Uterus (tissue), 4 donors: Measurements from ENCODE around the gene ACAP3. TPM values are rescaled to one million over a fixed set of nuclear protein-coding genes. Genes with fewer than 3 reads are reported as not detected.

Experiments
- DNase-seq, 2 donors: peaks; one replicate each; pipeline ENCODE4 v3.0.0-alpha.2; 2019 to 2020
- H3K27ac ChIP-seq, 2 donors: fragments of 200-600 bp; sonication (generic); 1 replicate in 1 of 2; 2 replicates in 1 of 2; pipeline ENCODE4 v1.5.1; 2016 to 2018
- H3K27me3 ChIP-seq, 2 donors: fragments of 200-600 bp; sonication (generic); one replicate each; pipeline ENCODE4 v1.5.1; 2018 to 2019; ENCODE audit warnings: control low read depth in 1 of 2
- H3K36me3 ChIP-seq, 2 donors: fragments of 200-600 bp; sonication (generic); one replicate each; pipeline ENCODE4 v1.5.1; 2019; ENCODE audit warnings: control low read depth in 1 of 2
- H3K4me1 ChIP-seq, 2 donors: fragments of 200-600 bp; sonication (generic); one replicate each; pipeline ENCODE4 v1.5.1; 2018 to 2019; ENCODE audit warnings: control low read depth in 1 of 2
- H3K4me3 ChIP-seq, 2 donors: fragments of 200-600 bp; sonication (generic); 1 replicate in 1 of 2; 2 replicates in 1 of 2; pipeline ENCODE4 v1.5.1; 2018 to 2019; ENCODE audit warnings: mild to moderate bottlenecking in 1 of 2
- H3K9me3 ChIP-seq, 2 donors: fragments of 200-600 bp; sonication (generic); one replicate each; pipeline ENCODE4 v1.5.1; 2019; ENCODE audit warnings: control low read depth in 1 of 2
- POLR2A ChIP-seq, 2 donors: fragments of 450-650 bp; IDR thresholded peaks; one replicate each; pipeline ENCODE4 v1.6.1; 2016; ENCODE audit warnings: antibody characterized with exemption in 2 of 2, mild to moderate bottlenecking in 1 of 2, moderate library complexity in 1 of 2
- intact Hi-C: fragments of 100-400 bp; cut with DNase I; formaldehyde crosslinking; loops from one replicate; pipeline ENCODE4 v1.15.1; 2023; ENCODE audit warnings: low total_unique reads
- total RNA-seq, 4 donors: library from RNA; depleted of rRNA in 3 of 4; stranded (reverse); fragments of >200 nt in 3 of 4; gene quantifications; one replicate each; pipeline versions ENCODE4 v1.1.0 to v1.2.4, GENCODE V29; 2014 to 2023
- TF ChIP-seq, protein P1 (sequence below), 4 experiments: fragments of 200-600 bp in 2 of 4; fragments of 450-650 bp in 2 of 4; sonication (generic) in 2 of 4; IDR thresholded peaks; one replicate each; pipeline ENCODE4 v1.5.1; 2016 to 2019; ENCODE audit warnings: antibody characterized with exemption in 4 of 4, mild to moderate bottlenecking in 2 of 4, moderate library complexity in 1 of 4
- donor health status: DM: yes; HTN: yes; CAD: no.

ACAP3 gene, protein sequence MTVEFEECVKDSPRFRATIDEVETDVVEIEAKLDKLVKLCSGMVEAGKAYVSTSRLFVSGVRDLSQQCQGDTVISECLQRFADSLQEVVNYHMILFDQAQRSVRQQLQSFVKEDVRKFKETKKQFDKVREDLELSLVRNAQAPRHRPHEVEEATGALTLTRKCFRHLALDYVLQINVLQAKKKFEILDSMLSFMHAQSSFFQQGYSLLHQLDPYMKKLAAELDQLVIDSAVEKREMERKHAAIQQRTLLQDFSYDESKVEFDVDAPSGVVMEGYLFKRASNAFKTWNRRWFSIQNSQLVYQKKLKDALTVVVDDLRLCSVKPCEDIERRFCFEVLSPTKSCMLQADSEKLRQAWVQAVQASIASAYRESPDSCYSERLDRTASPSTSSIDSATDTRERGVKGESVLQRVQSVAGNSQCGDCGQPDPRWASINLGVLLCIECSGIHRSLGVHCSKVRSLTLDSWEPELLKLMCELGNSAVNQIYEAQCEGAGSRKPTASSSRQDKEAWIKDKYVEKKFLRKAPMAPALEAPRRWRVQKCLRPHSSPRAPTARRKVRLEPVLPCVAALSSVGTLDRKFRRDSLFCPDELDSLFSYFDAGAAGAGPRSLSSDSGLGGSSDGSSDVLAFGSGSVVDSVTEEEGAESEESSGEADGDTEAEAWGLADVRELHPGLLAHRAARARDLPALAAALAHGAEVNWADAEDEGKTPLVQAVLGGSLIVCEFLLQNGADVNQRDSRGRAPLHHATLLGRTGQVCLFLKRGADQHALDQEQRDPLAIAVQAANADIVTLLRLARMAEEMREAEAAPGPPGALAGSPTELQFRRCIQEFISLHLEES
- total RNA-seq: 10 to 100 TPM; 11.2 to 98.5 (median 44.0) TPM

DNA sequence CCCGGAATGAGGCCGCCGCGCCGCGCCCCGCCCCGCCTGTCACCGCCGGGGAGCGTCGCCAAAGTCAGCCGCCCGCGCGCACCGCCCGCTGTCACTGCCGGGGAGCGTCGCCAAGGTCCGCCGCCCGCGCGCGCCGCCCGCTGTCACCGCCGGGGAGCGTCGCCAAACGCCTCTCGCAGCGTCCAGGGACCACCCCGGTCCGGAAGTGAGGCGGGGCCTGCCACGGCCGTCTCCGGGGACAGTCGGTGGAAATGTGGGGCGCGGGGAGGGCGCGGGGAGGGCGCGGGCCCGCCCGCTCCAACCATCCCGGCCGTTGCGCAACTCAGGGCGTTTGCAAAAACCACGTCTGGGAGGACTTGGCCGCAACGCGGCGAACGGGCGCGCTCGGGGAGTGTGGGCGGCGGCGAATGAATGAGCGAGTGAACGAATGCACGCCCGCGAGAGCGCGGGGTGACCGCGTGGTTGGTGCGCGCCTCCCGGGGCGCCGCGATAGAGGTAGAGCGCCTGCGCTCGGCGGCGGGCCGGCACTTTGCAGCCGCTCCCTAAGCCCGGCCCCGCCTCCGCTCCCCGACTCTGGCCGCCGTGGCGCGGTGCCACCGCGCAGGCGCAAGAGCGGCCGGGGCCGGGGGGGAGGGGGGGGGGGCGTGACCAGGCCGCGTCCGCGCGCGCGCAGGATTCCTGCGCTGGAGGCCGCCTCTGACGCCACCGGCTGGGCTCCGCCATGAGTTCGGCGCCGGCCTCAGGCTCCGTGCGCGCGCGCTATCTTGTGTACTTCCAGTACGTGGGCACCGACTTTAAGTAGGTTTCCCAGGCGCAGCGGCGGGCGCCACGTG, at the start of gene ACAP3, which contains the start of gene PUSL1:
Gene ACAP3, minus strand, starts transcription at position 8 of the 833 bp plus-strand sequence. CDS start 115 bp downstream, outside the sequence.
Gene PUSL1, plus strand, starts transcription at position 675 of the 833 bp plus-strand sequence. Its CDS starts 47 bp downstream, at position 722.
- intact Hi-C loops: loop anchor here (10.0 kb wide), 1 partner anchor 47 kb away; the partner anchor contains the start of gene MXRA8
- TF ChIP-seq, protein P1, sequence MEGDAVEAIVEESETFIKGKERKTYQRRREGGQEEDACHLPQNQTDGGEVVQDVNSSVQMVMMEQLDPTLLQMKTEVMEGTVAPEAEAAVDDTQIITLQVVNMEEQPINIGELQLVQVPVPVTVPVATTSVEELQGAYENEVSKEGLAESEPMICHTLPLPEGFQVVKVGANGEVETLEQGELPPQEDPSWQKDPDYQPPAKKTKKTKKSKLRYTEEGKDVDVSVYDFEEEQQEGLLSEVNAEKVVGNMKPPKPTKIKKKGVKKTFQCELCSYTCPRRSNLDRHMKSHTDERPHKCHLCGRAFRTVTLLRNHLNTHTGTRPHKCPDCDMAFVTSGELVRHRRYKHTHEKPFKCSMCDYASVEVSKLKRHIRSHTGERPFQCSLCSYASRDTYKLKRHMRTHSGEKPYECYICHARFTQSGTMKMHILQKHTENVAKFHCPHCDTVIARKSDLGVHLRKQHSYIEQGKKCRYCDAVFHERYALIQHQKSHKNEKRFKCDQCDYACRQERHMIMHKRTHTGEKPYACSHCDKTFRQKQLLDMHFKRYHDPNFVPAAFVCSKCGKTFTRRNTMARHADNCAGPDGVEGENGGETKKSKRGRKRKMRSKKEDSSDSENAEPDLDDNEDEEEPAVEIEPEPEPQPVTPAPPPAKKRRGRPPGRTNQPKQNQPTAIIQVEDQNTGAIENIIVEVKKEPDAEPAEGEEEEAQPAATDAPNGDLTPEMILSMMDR (IDR thresholded peaks at IDR 0.05): peak in 2 of 4 experiments; percentile 1 to 21
- peak in 1 of 2 donors; percentile 54 for TF ChIP-seq POLR2A (IDR thresholded peaks at IDR 0.05)

DNA sequence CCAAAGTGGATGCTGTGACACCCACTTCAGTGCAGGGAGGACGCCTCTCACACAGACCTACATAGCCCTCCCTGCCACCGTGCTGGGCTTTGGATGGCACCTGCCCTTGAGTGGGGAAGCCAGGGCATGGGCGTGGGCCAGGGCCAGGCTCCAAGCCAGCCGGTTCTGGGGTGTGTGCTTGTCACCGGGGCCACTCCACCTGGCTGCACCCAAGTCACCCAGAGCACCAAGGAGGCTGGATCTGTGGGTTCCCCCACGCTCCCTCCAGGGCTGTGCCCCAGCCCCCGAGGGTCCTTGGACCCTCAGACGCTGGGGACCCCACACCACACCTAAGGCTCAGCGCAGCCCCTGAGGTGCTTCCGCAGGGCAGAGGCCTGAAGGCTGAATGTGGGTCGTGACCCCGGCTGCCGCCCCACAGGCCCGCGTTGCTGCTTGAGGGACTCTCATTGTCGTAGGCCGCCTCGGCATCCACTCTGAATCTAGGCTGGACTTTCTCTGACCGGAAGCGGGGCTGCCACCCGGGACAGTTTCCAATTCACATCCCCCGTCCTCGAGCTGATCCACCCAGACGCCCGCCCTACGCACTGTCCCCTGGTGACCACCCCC, 49.2 kb upstream of the ACAP3 start:
- intact Hi-C loops: loop anchor here (10.0 kb wide), 1 partner anchor 52 kb away; the partner anchor contains the start of genes ACAP3 and PUSL1
- peak overlapping the region; percentile 96 for H3K27ac ChIP-seq
- no peaks in the 10 kb centered on the region for H3K27me3 ChIP-seq
- no peak for DNase-seq
- H3K36me3 ChIP-seq: no peaks in the 10 kb centered on the region
- no peak for TF ChIP-seq POLR2A (IDR thresholded peaks at IDR 0.05)
- TF ChIP-seq, protein P1 (IDR thresholded peaks at IDR 0.05): no peak
- peak overlapping the region; percentile 68 to 70 for H3K4me3 ChIP-seq
- peaks cover 5 to 24% of the 10 kb centered on the region in 2 donors for H3K4me1 ChIP-seq
- H3K9me3 ChIP-seq: no peaks in the 10 kb centered on the region

More for the DNA sequence above, at the start of gene ACAP3, which contains the start of gene PUSL1:
- no peaks in the 10 kb centered on the region for H3K36me3 ChIP-seq
- no peaks in the 10 kb centered on the region for H3K9me3 ChIP-seq
- H3K4me1 ChIP-seq: peaks cover 0 to 36% of the 10 kb centered on the region in 2 donors
- peak within 1 kb of the TSS; percentile 49 to 66 for H3K4me3 ChIP-seq
- peak within 1 kb of the TSS; percentile 87 to 94 for H3K27ac ChIP-seq
- DNase-seq: peak; percentile 93 to 95
- no peaks in the 10 kb centered on the region for H3K27me3 ChIP-seq

DNA sequence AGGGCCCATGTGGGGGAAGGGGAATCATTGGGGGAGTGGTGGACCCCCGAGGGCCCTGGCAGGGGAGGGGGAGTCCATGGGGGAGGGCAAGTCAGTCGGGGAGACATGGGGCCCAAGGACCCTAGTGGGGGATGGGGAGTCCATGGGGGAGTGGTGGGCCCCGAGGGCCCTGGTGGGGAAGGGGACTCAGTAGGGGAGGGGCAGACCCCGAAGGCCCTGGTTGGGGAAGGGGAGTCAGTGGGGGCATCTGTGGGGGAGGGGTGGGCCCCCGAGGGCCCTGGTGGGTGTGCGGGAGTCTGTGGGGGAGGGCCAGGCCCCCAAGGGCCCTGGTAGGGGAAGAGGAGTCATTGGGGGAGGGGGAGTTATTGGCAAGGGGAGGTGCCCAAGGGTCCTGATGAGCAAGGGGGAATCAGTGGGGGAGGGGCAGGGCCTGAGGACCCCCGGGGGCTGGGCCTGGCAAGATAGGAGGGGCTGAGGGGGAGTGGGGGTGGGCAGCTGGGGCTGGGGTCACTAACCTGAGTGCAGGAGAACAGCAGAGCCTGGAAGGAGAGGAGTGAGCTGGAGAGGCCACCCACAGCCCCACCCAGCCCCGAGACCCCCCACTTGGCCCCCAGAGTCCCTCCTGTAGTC, 48.6 kb upstream of the ACAP3 start:
- Histone ChIP-seq H3K9me3 (no peaks in the 10 kb centered on the region), H3K4me1 (peaks cover 5 to 24% of the 10 kb centered on the region in 2 donors), H3K4me3 (peak overlapping the region; percentile 68 to 70), H3K27me3 (no peaks in the 10 kb centered on the region), H3K27ac (peak overlapping the region; percentile 96), H3K36me3 (no peaks in the 10 kb centered on the region)
- intact Hi-C loops: loop anchor here (10.0 kb wide), 1 partner anchor 51 kb away; the partner anchor contains the start of genes ACAP3 and PUSL1
- no peak for TF ChIP-seq POLR2A (IDR thresholded peaks at IDR 0.05)
- TF ChIP-seq, protein P1 (IDR thresholded peaks at IDR 0.05): no peak
- DNase-seq: no peak

DNA sequence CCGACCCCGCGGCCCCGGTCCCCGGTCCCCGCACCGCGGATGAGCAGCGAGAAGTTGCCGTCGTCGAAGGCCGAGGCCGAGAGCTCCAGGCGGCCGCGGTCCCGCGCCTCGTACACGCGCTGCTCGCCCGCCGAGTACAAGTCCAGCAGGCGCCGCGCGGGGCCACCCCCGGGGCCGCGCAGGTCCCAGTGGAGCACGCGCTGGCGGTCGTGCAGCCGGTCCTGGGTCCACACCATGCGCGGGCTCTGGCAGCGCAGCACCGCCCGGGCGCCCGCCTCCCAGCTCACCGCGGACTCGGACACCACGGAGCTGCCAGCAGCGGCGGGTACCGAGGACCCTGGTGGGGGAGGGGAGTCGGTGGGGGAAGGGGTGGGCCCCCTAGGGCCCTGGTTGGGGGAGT, 47.7 kb upstream of the ACAP3 start:
- Histone ChIP-seq H3K4me1 (peaks cover 5 to 24% of the 10 kb centered on the region in 2 donors), H3K27me3 (no peaks in the 10 kb centered on the region), H3K27ac (peak overlapping the region; percentile 96), H3K36me3 (no peaks in the 10 kb centered on the region), H3K9me3 (no peaks in the 10 kb centered on the region), H3K4me3 (peak overlapping the region in 1 of 2 donors; percentile 35)
- DNase-seq: no peak
- no peak for TF ChIP-seq POLR2A (IDR thresholded peaks at IDR 0.05)
- TF ChIP-seq, protein P1 (IDR thresholded peaks at IDR 0.05): no peak
- intact Hi-C loops: loop anchor here (10.0 kb wide), 1 partner anchor 51 kb away; the partner anchor contains the start of genes ACAP3 and PUSL1
